GM23338 (cell line): Measurements from ENCODE around the gene EN2. TPM values are rescaled to one million over a fixed set of nuclear protein-coding genes. Genes with fewer than 3 reads are reported as not detected.

Source experiments
- ATAC-seq: fragments of 200-7000 bp; cut with Tn5 transposase; 3 replicates; pipeline ENCODE4 v1.9.1; 2020
- DNase-seq: peaks from one replicate; pipeline ENCODE4 v3.0.0-alpha.2; 2015; ENCODE audit warnings: low spot score
- H2AFZ ChIP-seq: fragments of 200-600 bp; sonication (generic); 2 replicates; pipeline ENCODE4 v1.8.0; 2016; ENCODE audit warnings: antibody characterized with exemption, mild to moderate bottlenecking, moderate library complexity
- H3F3A ChIP-seq: fragments of 200-600 bp; sonication (generic); replicated peaks from 2 replicates; pipeline ENCODE4 v1.8.0; 2017; ENCODE audit warnings: antibody characterized with exemption, mixed run types, low read depth
- H3K27ac ChIP-seq: fragments of 200-600 bp; sonication (generic); 2 replicates; pipeline ENCODE4 v1.6.1; 2016; ENCODE audit warnings: low read depth
- H3K27me3 ChIP-seq: fragments of 200-600 bp; sonication (generic); 2 replicates; pipeline ENCODE4 v1.8.0; 2016; ENCODE audit warnings: mild to moderate bottlenecking, mixed run types, moderate library complexity; ENCODE audit not compliant: insufficient read depth
- H3K36me3 ChIP-seq: fragments of 200-600 bp; sonication (generic); 2 replicates; pipeline ENCODE4 v1.8.0; 2016; ENCODE audit warnings: mild to moderate bottlenecking; ENCODE audit not compliant: insufficient read depth
- H3K4me1 ChIP-seq: fragments of 200-600 bp; sonication (generic); 2 replicates; pipeline ENCODE4 v1.8.0; 2016; ENCODE audit warnings: mild to moderate bottlenecking, moderate library complexity; ENCODE audit not compliant: insufficient read depth
- H3K4me2 ChIP-seq: fragments of 200-600 bp; sonication (generic); 2 replicates; pipeline ENCODE4 v1.7.1; 2017; ENCODE audit warnings: mixed run types
- H3K4me3 ChIP-seq: fragments of 200-600 bp; sonication (generic); 2 replicates; pipeline ENCODE4 v1.6.1; 2016; ENCODE audit warnings: mixed run types
- H3K79me2 ChIP-seq: fragments of 200-600 bp; sonication (generic); replicated peaks from 2 replicates; pipeline ENCODE4 v1.8.0; 2017; ENCODE audit warnings: mild to moderate bottlenecking; ENCODE audit not compliant: insufficient read depth
- H3K9me2 ChIP-seq: fragments of 200-600 bp; sonication (generic); 2 replicates; pipeline ENCODE4 v1.8.0; 2017; ENCODE audit not compliant: insufficient read depth
- H4K20me1 ChIP-seq: fragments of 200-600 bp; sonication (generic); replicated peaks from 2 replicates; pipeline ENCODE4 v1.8.0; 2017; ENCODE audit warnings: mild to moderate bottlenecking; ENCODE audit not compliant: insufficient read depth
- H3K27ac Mint-ChIP-seq: 2 replicates; pipeline ENCODE4 v1.8.0; 2020; ENCODE audit warnings: inconsistent platforms, mild to moderate bottlenecking, moderate library complexity, mixed read lengths
- H3K27me3 Mint-ChIP-seq: 3 replicates; pipeline ENCODE4 v1.8.0; 2022; ENCODE audit warnings: low read depth, mild to moderate bottlenecking, moderate library complexity, mixed read lengths, inconsistent platforms; ENCODE audit not compliant: insufficient read depth, poor library complexity
- H3K36me3 Mint-ChIP-seq: 3 replicates; pipeline ENCODE4 v1.8.0; 2021; ENCODE audit warnings: low read depth, mild to moderate bottlenecking, inconsistent platforms, moderate library complexity, mixed read lengths
- H3K4me1 Mint-ChIP-seq: 3 replicates; pipeline ENCODE4 v1.8.0; 2020; ENCODE audit warnings: mild to moderate bottlenecking, inconsistent platforms, mixed read lengths
- H3K4me3 Mint-ChIP-seq: 3 replicates; pipeline ENCODE4 v1.8.0; 2021; ENCODE audit warnings: moderate library complexity, mild to moderate bottlenecking, inconsistent platforms, mixed read lengths
- H3K9me3 Mint-ChIP-seq: 3 replicates; pipeline ENCODE4 v1.8.0; 2020; ENCODE audit warnings: moderate library complexity, mild to moderate bottlenecking, inconsistent platforms, mixed read lengths
- CREB1 ChIP-seq: fragments of 250-450 bp; sonication (Bioruptor Pico); IDR thresholded peaks from 2 replicates; pipeline ENCODE4 v1.5.0; 2020; ENCODE audit warnings: low read depth, mild to moderate bottlenecking, moderate library complexity
- EZH2 ChIP-seq: fragments of 200-600 bp; sonication (generic); IDR thresholded peaks from one replicate; pipeline ENCODE4 v1.8.0; 2017; ENCODE audit warnings: antibody characterized with exemption, mild to moderate bottlenecking, low read depth; ENCODE audit not compliant: unreplicated experiment
- POLR2AphosphoS5 ChIP-seq: IDR thresholded peaks from 2 replicates; pipeline ENCODE4 v1.6.1; 2016; ENCODE audit warnings: antibody characterized with exemption, low read depth
- REST ChIP-seq: IDR thresholded peaks from one replicate; pipeline ENCODE4 v1.6.1; 2018; ENCODE audit warnings: antibody characterized with exemption; ENCODE audit not compliant: unreplicated experiment
- STAT1 ChIP-seq: IDR thresholded peaks from one replicate; pipeline ENCODE4 v1.6.1; 2016; ENCODE audit warnings: antibody characterized with exemption; ENCODE audit not compliant: unreplicated experiment
- ZNF114 ChIP-seq: fragments of 250-450 bp; sonication (Bioruptor Pico); IDR thresholded peaks from 2 replicates; pipeline ENCODE4 v1.5.0; 2020; ENCODE audit warnings: mild to moderate bottlenecking, moderate library complexity
- ZNF462 ChIP-seq: fragments of 250-450 bp; sonication (Bioruptor Pico); IDR thresholded peaks from 2 replicates; pipeline ENCODE4 v1.5.0; 2020; ENCODE audit warnings: mild to moderate bottlenecking, moderate library complexity
- polyA plus RNA-seq: library from polyadenylated mRNA; unstranded; fragments of >200 nt; fragmentation: Nextera tagmentation; extraction: Ambion mirVana; gene quantifications from 2 replicates; pipeline ENCODE4 v1.2.1, GENCODE V29; 2016
- total RNA-seq: library from RNA; depleted of rRNA; stranded (reverse); fragments of >200 nt; shearing (Covaris generic); gene quantifications from 2 replicates; pipeline ENCODE4 v1.2.3, GENCODE V29; 2014

Gene EN2
- total and polyA plus RNA-seq, 2 experiments from 2014 or later, result not detected

DNA sequence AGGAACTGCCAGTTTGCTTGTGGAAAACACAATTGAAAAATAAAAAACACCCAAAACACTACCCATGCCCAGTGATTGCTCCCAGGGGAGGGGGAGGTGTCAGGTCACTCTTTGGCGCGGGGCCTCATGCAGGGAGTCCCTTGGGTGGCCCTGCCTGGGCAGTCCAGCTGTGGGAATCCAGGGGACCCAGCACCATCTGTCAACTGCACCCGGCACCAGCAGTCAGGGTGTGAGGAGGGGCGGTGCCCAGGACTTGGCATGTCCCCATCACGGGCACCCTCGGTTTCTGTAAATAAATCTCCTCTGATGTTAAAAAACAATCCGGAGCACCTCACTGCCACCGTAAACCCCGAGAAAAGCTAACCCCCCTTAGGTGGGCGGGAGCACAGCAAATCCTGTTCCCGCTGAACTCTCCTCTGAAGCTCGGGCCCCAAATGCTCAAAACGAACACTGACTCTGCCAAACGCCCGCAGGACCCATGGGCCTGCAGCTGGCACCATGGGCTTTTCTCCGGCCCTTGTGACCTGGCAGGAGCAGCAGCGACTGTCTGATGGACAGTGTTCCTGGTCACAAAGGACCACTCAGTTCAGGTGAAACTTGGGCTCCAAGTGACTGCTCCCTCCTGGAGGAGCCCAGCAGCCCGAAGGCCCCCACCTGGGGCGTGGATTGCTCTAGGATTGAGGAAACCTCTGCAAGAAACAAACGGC lies 18.5 kb upstream of the EN2 start:
- Mint-ChIP-seq H3K36me3 (no peaks in the 10 kb centered on the region), H3K4me3 (no peak overlapping the region), H3K4me1 (peaks cover 5% of the 10 kb centered on the region), H3K27ac (no peak overlapping the region), H3K9me3 (peaks cover 14% of the 10 kb centered on the region), H3K27me3 (peaks cover 40% of the 10 kb centered on the region)
- DNase-seq (no peak), ATAC-seq (no peak)
- Histone ChIP-seq H3K79me2 (no peaks in the 10 kb centered on the region), H2AFZ (no peak overlapping the region), H3F3A (no peaks in the 10 kb centered on the region), H3K9me2 (no peaks in the 10 kb centered on the region), H3K27ac (no peak overlapping the region), H4K20me1 (no peaks in the 10 kb centered on the region; the same call in 1 of the 2 replicates), H3K27me3 (peaks cover 20% of the 10 kb centered on the region), H3K4me3 (no peak overlapping the region), H3K36me3 (no peaks in the 10 kb centered on the region), H3K4me1 (no peaks in the 10 kb centered on the region), H3K4me2 (no peak overlapping the region)
- TF ChIP-seq ZNF462 (CRISPR knock-in tag) (no peak), CREB1 (CRISPR knock-in tag) (no peak), POLR2AphosphoS5 (no peak), STAT1 (no peak), ZNF114 (CRISPR knock-in tag) (no peak), EZH2 (no peak), REST (no peak)
